SIG-M5 (cell line): ENCODE data around the gene JDP2.
A peak's percentile ranks its signal among the peaks of the same experiment; 100 is the strongest.
"Not testable (repeated sequence)": the region's sequence is repeated elsewhere in the genome, so short reads cannot be mapped to it uniquely, and the experiment has no call there.

Source experiments
- DNase-seq: peaks from one replicate; lab custom pipeline; 2025; lab: John Stamatoyannopoulos, UW

The JDP2 gene, protein sequence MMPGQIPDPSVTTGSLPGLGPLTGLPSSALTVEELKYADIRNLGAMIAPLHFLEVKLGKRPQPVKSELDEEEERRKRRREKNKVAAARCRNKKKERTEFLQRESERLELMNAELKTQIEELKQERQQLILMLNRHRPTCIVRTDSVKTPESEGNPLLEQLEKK

DNA sequence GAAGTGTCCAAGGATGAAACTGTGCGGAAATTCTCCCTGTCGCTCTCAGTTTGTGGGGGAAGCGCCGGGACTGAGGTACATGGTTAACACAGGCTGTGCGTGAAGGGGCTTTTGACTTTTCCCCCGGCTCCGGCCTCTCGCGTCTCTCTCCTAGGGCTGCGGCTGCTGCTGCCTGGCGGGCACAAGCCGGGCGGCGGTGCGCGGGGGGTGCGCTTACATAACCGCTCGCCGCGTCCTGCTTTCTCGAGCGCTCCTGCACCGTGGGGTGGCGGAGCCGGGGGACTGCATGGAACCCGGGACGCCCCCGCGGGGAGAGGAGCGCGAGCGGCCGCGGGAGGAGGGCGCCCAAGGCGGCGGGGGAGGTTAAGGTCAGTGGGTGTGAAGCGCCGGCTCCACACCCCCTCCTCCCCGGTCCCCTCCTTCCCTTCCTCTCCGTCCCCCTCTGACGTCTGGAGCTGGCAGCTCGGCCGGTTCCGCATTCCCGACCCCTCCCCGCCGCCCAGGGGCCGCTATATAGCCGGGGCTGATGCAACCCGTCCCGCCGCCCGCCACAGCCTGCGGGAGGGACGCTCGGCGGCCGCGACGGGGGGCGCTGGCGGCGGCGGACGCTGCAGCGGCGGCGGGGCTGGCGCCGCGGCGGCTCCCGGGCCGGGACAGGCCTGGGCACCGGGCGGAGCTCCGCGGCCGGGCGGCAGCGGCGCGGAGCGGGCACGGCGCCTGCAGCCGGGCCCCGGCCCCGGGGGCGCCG, at the start of gene JDP2:
Gene JDP2, plus strand, starts transcription at position 541 of the 748 bp plus-strand sequence. CDS start 9,899 bp downstream, outside the sequence.
- peak; percentile 6 for DNase-seq

DNA sequence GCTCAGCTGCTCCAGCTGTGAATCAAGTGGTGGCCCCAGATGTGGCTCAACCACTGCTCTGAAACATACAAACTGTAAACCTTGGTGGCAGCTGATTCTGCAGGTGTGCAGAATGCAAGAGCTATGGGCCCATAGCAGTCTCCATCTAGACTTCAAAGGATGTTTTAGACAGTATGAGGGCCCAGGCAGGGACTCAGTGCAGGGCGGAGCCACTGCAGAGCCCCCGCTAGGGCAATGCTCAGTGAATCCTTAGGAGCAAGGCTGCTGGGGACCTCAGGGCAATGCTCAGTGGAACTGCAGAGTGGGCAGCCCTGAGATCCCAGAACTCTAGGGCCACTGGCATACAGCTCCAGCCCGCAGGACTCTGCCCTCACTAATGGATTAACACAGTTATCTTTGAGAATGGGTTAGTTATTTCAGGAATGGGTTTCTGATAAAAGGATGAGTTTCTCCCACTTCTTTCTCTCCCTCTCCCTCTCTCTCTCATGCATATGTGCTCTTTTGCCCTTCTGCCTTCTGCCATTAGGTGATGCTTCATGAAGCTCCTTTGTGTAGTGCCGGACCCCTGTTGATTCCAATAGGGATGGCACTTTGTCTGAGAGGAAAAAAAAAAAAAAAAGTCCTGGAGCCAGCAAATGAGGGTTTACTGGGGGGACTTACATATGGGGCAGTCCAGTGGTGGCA, 48.4 kb upstream of the JDP2 start:
- DNase-seq = no peak

DNA sequence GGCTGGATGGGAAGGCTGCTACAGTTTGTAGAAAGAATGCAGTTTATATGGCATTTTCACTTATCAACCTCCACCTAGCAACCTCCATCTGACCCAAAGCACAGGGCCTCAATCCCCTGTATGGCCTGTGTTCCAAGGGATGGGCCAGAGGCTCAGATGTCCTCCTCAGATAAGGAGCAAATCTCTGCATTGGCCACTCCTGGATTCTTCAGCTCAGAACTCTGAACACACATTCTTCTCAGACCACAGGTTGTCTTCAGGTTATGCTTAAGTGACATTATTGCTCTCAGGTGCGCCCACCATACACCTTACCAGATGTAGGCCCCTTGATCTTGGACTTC, 47.9 kb upstream of the JDP2 start:
- no peak for DNase-seq

DNA sequence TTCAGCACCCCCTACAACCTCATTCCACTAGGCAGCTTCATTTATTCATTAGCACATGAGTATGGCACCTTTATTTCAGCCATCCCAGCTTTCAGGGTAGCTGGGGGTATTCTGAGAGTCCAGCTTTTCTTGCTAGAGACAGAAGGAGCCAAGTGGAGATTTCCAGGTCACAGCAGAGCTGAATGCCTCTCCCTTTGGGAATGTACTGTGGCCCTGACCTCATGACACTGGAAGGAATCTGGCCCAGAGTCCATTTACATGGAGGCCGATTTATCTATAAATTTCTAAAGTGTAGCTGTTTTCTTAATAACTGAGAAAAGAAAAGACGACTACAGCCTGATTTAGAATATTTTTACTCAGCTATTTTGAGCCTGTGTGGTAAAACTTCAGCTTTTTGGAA, 47.2 kb upstream of the JDP2 start:
- DNase-seq = no peak

DNA sequence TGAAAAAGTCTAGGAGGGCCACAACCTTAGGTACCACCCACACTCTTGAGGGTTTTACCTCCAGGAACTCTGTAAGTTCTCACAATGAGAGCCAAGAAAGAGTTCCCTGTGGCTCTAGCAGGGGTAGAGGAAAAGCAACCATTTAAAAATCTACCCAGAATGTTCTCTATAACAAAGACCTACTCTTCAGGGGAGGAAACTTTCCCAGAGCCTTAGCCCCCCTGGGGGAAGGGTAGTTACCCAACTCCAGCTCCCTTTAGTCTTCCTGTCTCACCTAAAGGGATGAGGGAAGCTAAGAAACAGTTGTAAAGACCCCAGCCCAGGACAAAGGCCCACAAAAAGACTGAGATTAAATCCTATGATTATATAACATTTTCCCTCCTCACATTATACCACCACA, 46.2 kb upstream of the JDP2 start:
- DNase-seq = no peak

DNA sequence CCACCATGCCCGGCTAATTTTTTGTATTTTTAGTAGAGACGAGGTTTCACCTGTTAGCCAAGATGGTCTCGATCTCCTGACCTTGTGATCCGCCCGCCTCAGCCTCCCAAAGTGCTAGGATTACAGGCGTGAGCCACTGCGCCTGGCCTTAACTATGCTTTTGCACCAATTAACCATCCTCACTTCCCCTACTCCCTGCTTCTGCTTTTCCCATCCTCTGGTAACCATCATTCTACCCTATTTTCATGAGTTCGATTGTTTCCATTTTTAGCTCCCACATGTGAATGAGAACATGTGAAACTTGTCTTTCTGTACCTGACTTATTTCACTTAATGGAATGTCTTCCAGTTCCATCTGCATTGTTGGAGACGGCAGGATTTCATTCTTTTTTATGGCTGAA, 44.6 kb upstream of the JDP2 start:
- DNase-seq = not testable (repeated sequence)

DNA sequence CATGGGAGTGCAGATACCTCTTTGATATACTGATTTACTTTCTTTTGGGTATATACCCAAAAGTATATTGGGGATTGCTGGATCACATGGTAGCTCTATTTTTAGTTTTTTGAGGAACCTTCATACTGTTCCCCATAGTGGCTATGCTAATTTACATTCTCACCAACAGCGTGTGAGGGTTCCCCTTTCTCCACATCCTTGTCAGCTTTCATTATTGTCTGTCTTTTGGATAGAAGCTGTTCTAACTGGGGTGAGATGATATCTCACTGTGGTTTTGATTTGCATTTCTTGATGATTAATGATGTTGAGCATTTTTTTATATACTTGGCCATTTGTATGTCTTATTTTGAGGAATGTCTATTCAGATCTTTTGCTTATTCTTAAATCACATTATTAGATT, 44.1 kb upstream of the JDP2 start:
- no peak for DNase-seq

DNA sequence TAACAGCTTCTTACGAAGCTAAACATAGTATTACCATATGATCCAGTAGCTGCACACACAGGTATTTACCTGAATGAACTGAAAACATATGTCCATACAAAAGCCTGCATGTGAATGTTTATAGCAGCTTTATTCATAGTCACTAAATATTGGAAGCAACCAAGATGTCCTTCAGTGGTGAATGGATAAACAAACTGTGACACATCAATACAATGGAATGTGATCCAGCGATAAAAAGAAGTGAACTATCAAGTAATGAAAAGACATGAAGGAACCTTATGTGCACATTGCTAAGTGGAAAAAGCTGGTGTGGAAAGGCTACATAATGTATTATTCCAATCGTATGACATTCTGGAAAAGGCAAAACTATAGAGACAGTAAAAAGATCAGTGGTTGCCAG, 38.1 kb upstream of the JDP2 start:
- no peak for DNase-seq

DNA sequence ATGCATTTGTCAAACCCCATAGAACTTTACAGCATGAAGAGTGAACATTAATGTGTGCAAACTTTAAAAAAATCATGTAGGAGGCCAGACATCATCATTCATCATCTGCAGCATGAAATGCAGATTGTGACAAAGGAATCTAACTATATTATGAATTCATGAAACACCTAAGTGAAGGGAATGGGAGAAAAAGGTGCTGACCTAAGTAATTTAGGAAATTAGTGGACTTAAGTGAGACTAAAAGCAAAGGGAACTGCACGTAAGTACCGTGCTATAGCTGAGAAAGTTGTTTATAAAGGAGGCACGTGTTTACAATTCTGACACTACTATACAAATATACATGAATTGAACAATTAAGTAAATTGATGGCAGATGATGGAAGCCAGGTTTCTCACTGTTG, 37.6 kb upstream of the JDP2 start:
- no peak for DNase-seq

DNA sequence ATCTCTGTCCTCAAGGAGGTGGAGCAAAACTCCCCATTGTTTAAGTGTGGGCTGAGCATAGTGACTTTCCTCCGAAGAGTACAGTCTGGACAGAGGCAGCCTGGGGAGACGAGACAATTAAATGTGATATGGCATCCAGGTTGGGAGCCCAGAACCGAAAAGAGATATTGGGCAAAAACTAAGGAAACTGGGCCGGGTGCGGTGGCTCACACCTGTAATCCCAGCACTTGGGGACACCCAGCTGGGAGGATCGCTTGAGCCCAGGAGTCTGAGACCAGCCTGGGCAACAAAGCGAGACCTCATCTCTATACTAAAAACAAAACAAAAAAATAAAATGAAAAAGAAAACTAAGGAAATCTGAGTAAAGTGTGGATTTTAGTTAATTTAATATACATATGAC, 35.9 kb upstream of the JDP2 start:
- DNase-seq = no peak

DNA sequence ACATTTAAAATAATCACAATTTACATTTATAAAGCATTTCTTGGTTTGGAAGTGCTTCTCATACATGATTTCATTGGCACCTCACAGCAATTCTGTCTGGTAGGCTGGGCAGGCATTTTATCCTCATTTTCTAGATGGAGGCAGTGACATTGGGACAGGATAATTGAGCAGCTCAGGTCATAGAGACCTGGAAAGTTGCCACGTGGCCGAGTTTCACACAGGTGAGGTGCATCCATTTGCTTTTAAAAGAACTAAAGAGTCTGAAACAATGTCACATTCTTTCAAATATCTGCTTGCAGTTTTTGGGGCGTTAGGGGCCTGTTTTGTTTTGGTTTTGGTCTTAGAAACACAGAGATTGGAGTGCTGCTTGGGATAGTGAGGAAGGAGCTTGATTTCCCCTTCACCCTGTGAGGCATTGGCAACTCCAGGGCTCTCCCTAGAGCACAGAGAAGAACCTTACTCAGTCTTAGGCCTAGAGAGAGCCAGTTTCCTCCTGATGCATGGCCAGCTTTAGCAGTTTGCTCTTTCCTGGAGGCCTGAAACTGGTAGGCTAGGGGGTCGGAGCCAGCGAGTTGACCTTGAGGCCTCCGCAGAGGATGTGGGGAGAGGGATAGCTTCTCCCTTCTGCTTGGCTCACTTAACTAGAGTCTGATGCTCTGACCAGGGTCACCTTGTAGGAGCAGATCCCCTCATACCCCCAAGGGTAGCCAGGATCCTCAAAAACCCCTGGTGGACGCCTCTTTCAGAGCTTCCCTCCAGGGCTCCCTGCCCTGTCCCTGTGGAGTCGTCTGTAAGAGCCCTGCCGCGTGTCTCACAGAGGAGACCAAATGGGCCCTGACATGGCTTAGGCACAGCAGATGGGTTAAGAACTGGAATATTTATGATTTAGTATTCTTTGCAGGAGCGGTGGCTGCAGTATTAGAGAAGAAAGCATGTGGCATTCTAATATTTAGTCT, 34.9 kb upstream of the JDP2 start:
- no peak for DNase-seq

DNA sequence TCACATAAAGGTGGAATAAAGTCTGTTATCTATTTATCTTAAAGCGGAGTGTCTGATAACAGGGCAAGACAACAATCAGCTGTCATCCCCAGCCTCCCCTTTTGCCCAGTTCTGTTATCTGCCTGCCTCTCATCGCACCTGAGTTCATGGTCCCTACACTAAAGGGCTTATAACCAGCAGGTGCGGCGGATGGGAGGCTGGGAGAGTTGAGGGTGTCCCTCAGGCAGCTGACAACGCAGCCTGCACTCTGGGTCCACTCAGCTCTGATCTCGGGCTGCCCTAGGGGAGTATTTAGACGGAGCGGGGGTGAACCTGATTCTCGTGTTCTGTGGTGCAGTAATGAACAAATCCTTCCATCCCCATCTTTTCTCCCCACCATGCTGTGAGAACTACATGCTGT, 34.0 kb upstream of the JDP2 start:
- no peak for DNase-seq

DNA sequence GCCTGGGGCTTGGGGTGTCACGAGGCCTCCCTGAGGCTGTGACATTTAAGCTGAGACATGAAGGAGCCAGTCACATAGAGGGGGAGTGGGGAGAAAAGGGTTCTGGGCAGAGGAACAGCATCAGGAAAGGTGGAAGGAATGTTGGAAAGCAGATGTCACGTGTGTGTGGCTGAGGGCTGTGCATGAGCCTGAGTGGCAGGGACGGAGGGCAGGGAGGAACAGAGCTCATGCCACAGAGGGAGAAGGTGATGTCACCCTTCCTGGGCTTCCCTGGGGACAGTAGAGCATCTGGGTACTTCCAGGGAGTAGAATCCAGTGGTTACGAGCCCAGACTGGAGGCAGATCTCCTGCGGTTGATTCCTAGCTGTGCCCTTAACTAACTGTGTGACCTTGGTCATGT, 32.0 kb upstream of the JDP2 start:
- DNase-seq = no peak

DNA sequence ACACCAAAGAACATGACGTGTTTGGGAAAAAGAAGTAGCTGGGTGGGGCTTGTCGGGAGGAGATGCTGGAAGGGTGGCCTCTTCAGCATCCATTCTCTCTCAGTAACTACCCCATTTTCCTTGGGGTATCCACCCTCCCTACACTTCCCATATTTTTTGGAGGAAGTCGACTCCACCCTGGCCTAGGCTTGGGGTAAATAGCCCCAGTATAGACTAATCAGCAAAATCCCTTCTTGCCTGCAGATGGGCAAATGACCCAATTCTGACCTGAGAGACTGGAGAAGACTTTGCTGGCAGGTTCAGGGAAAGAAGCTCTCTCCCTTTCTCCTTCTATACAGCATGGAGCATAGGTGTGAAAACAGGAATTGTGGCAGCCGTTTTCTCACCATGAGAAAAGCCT, 28.5 kb upstream of the JDP2 start:
- no peak for DNase-seq

DNA sequence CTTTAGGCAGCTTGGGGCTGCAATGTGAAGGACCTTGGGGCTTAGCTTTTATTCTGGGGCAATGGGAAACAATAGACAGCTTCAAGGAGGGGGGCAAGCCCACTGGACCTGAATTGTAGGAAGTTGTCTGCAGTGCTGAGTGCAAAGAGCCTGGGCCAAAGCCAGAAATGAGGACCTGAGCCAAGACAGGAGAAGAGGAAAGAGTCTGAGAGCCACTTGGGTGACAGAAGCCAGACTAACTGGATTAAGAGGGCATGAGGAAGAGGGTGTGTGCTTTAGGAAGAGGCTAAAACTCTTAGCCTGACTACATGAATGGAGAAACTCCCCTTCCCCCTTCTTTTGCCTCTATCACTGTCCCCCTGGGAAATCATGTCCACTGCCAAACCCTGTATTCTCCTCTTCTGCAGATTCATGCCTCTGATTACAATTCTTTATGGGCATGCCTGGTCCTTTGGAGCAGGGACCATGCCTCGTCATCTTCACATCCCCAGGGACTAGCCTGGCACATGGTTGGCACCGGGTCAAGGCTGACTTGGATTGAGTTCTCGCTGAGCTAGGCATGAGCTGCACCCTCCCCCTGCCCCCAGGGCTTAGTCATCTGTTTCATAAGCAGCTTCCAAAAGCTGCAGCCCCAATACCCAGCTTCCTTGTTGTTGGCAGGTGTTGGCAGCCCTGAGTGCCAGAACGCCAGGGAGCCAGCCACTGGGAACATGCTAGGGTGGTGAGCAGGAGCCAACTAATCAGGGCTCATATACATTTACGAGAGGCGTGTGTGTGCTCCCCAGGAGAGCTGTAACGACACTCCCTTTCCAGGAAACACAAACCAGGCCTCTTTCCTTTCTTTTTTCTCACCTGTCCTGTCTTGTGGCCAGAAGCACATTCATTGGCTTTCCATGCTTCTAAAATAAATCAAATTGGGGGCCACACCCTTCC, 27.7 kb upstream of the JDP2 start:
- no peak for DNase-seq

DNA sequence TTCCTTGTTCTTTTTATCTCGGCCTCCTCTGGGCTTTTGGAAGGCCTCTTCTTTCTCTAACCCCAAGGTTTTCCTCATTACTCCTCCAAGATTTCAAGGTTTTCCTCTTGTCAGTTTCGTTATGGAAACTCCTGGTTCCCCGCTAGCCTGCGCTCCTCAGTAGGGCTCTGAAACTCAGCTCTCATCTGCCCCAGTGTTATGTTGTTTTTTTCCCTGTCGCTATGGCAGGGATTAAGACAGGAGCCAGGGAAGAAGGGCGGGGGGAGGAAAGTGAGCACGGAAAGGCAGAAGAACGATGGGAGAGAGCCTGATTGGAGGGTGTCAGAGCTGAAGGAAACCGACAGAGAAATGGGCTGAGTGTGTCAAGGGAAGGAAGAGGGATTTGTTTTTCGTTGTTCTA, 26.5 kb upstream of the JDP2 start:
- no peak for DNase-seq

DNA sequence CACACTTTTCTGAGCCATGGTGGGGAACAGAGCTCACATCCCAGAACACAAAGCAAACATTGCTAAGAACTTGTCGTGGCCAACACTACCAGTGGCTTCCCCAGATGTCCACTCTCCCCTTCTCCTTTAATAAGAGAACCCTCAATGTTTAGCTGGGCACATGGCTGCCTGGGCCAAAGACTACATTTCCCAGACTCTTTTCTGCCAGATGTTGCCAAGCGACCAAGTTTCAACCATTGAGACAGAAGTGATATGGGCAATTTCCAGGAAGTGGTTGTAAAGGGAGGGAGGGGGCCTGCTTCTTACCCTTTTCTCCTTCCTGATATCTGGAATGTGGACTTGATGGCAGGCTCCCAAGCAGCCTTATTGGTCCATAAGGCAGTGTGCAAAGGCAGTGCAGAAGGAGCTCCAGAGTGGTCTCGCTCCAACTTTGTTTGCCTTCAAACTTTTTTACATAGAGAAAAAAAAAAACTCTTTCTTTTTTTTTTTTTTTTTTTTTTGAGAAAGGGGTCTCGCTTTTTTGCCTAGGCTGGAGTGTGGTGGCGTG, 24.9 kb upstream of the JDP2 start:
- no peak for DNase-seq

DNA sequence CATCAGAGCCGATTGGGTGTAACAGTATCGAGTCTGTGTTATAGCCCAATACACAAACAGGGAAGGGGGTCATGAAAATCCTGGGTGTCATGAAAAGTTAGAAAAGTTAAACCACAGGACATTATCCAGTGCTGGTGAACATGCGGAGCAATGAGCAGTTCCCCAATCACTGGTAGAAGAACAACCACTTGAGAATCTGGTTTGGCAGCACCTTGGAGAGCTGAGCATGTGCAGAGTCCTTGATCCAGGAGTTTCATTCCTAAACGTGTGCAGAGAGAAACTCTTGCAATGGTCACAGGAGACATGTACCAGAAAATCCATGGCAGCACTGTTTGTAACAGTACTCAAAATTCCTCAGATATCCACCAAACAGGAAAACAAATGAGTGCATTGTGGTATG, 23.0 kb upstream of the JDP2 start:
- DNase-seq = no peak

DNA sequence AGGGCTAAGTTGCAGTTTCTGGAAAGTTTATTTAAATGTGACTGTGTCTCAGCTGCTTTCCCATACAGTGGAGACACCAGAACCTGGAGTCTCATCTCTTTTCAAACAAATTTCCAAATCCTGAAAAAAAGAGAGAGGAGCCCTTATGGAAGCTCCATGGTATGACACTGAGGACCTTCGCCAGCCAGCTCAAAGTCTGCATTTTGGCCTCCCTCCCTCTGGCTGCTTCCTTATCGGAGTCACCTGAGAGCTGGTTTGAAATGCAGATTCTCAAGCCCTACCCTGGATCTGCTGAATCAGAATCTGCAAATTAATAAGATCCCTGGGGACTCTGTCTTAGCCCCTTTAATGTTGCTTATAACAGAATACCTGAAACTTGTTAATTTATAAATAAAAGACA, 21.7 kb upstream of the JDP2 start:
- no peak for DNase-seq

DNA sequence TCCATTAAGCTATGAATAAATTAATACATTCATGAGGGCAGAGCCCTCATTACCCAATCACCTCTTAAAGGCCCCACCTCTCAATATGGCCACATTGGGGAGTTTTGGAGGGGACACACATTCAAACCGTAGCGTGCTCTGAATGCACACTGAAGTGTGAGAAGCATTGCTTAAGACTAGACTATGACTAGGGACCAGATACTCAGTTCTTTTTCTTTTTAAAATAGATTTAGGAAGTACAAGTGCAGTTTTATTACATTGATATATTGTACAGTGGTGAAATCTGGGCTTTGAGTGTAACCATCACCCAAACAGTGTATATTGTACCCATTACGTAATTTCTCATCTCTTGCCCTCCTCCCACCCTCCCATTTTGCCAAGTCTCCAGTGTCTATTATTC, 21.0 kb upstream of the JDP2 start:
- DNase-seq = peak; percentile 55
